HCT116 (cell line): Measurements from ENCODE around the gene GPR78. TPM values are rescaled to one million over a fixed set of nuclear protein-coding genes. Genes with fewer than 3 reads are reported as not detected.

ENCODE experiments used
- ATAC-seq: fragments of 200-7000 bp; cut with Tn5 transposase; 2 replicates; pipeline ENCODE4 v1.9.1; 2020; ENCODE audit warnings: mild to moderate bottlenecking, moderate library complexity
- BruUV-seq: library from RNA; stranded (reverse); fragments of 400-500 nt; replicated peaks from 2 replicates; lab custom pipeline; 2021; lab: Mats Ljungman, UMichigan
- CTCF ChIA-PET: fragments of 300-600 bp; sonication (Branson Sonifier 250); formaldehyde crosslinking; loops from one replicate; lab custom pipeline; 2021; ENCODE audit warnings: antibody characterized with exemption; lab: Charles Lee
- POLR2A ChIA-PET: fragments of 300-600, 350-600 bp; sonication (Branson Sonifier 250); formaldehyde crosslinking; loops from one replicate; lab custom pipeline; 2021; ENCODE audit warnings: antibody characterized with exemption; lab: Charles Lee
- RAD21 ChIA-PET, 2 experiments: fragments of 300-600 bp; sonication (Branson Sonifier 250); formaldehyde crosslinking; loops; one replicate each; lab custom pipeline; 2023; ENCODE audit warnings: low total read pairs in 2 of 2; ENCODE audit not compliant: uncharacterized antibody in 2 of 2, unreplicated experiment in 2 of 2, low non-redundant PET in 1 of 2; lab: Charles Lee
- DNase-seq: peaks from one replicate; pipeline ENCODE4 v3.0.0-alpha.2; 2010; ENCODE audit warnings: low read depth, low spot score
- H2AFZ ChIP-seq: fragments of 200-600 bp; shearing (Covaris generic), sonication (generic); 2 replicates; pipeline ENCODE4 v1.6.1; 2017; ENCODE audit warnings: low read depth, mixed run types, mixed read lengths, antibody characterized with exemption, low read length; ENCODE audit not compliant: poor library complexity, severe bottlenecking
- H3K27ac ChIP-seq: 2 replicates; pipeline ENCODE4 v1.5.1; 2012; ENCODE audit warnings: low read depth, low read length
- H3K27me3 ChIP-seq: fragments of 200-600 bp; sonication (generic); 2 replicates; pipeline ENCODE4 v1.6.1; 2016; ENCODE audit warnings: mixed run types, low read length, mixed read lengths; ENCODE audit not compliant: insufficient read depth
- H3K36me3 ChIP-seq, 2 experiments: fragments of 200-500 bp in 1 of 2; fragments of 200-600 bp in 1 of 2; sonication (Bioruptor generic) in 1 of 2; sonication (generic) in 1 of 2; 2 replicates each; pipeline versions ENCODE4 v1.5.1 to v1.6.1; 2014 to 2016; ENCODE audit warnings: low read length in 2 of 2, inconsistent platforms in 1 of 2, mixed read lengths in 1 of 2, mixed run types in 1 of 2; ENCODE audit not compliant: insufficient read depth in 2 of 2, control insufficient read depth in 1 of 2
- H3K4me1 ChIP-seq, 2 experiments: fragments of 200-600 bp in 1 of 2; sonication (generic) in 1 of 2; 2 replicates each; pipeline versions ENCODE4 v1.5.1 to v1.6.1; 2012 to 2017; ENCODE audit warnings: low read length in 2 of 2, inconsistent platforms in 1 of 2, mild to moderate bottlenecking in 1 of 2, mixed read lengths in 1 of 2, mixed run types in 1 of 2, moderate library complexity in 1 of 2; ENCODE audit not compliant: insufficient read depth in 2 of 2, control insufficient read depth in 1 of 2
- H3K4me2 ChIP-seq: fragments of 200-600 bp; sonication (generic); 2 replicates; pipeline ENCODE4 v1.6.1; 2017; ENCODE audit warnings: mixed run types, low read length, mixed read lengths
- H3K4me3 ChIP-seq, 2 experiments: fragments of 200-600 bp in 1 of 2; sonication (generic) in 1 of 2; replicated peaks in 1 of 2; 2 replicates each; pipeline ENCODE4 v1.5.1; 2011 to 2016; ENCODE audit warnings: low read length in 2 of 2, control low read depth in 1 of 2, low read depth in 1 of 2, mild to moderate bottlenecking in 1 of 2, mixed read lengths in 1 of 2, mixed run types in 1 of 2
- H3K79me2 ChIP-seq: fragments of 200-600 bp; sonication (generic); 2 replicates; pipeline ENCODE4 v1.6.1; 2017; ENCODE audit warnings: mild to moderate bottlenecking, mixed run types, low read length, moderate library complexity, mixed read lengths; ENCODE audit not compliant: insufficient read depth
- H3K9ac ChIP-seq: fragments of 200-600 bp; sonication (generic); 2 replicates; pipeline ENCODE4 v1.6.1; 2016; ENCODE audit warnings: low read length, mixed read lengths
- H3K9me2 ChIP-seq: fragments of 200-600 bp; sonication (generic), shearing (Covaris generic); 2 replicates; pipeline ENCODE4 v1.6.1; 2017; ENCODE audit warnings: mixed run types, mild to moderate bottlenecking, moderate library complexity; ENCODE audit not compliant: insufficient read depth
- H3K9me3 ChIP-seq, 2 experiments: fragments of 200-500 bp in 1 of 2; fragments of 200-600 bp in 1 of 2; sonication (Bioruptor generic) in 1 of 2; sonication (generic) in 1 of 2; 2 replicates each; pipeline ENCODE4 v1.6.1; 2014 to 2017; ENCODE audit warnings: low read length in 2 of 2, mixed read lengths in 2 of 2, inconsistent platforms in 1 of 2, low read depth in 1 of 2, mild to moderate bottlenecking in 1 of 2, mixed run types in 1 of 2, moderate library complexity in 1 of 2; ENCODE audit not compliant: control insufficient read depth in 1 of 2, insufficient read depth in 1 of 2
- H4K20me1 ChIP-seq: fragments of 200-600 bp; sonication (generic), shearing (Covaris generic); 2 replicates; pipeline ENCODE4 v1.6.1; 2017; ENCODE audit warnings: mixed run types, mild to moderate bottlenecking, moderate library complexity; ENCODE audit not compliant: insufficient read depth
- CEBPB ChIP-seq: IDR thresholded peaks from 2 replicates; pipeline ENCODE4 v1.6.1; 2012; ENCODE audit warnings: low read depth
- EZH2 ChIP-seq: fragments of 200-600 bp; sonication (generic); IDR thresholded peaks from 2 replicates; pipeline ENCODE4 v1.6.1; 2017; ENCODE audit warnings: antibody characterized with exemption, mixed run types
- JUND ChIP-seq: IDR thresholded peaks from 2 replicates; pipeline ENCODE4 v1.6.1; 2012
- SP1 ChIP-seq: IDR thresholded peaks from 2 replicates; pipeline ENCODE4 v1.6.1; 2012; ENCODE audit warnings: low read depth
- SRF ChIP-seq: IDR thresholded peaks from 2 replicates; pipeline ENCODE4 v1.6.1; 2012; ENCODE audit warnings: low read depth
- YY1 ChIP-seq: IDR thresholded peaks from 2 replicates; pipeline ENCODE4 v1.6.1; 2011; ENCODE audit warnings: low read length, low read depth, moderate library complexity, mild to moderate bottlenecking; ENCODE audit not compliant: insufficient replicate concordance; ENCODE audit errors: extremely low read depth
- ZNF274 ChIP-seq: fragments of 200-500 bp; sonication (Bioruptor generic); IDR thresholded peaks from 2 replicates; pipeline ENCODE4 v1.6.1; 2014; ENCODE audit warnings: mild to moderate bottlenecking, low read depth, low read length, inconsistent platforms
- intact Hi-C: fragments of 100-400 bp; cut with micrococcal nuclease; formaldehyde crosslinking; loops from 2 replicates; pipeline ENCODE4 v1.10.0; 2022
- total RNA-seq: library from RNA; stranded (reverse); gene quantifications from one replicate; pipeline ENCODE4 v1.2.1, GENCODE V29; 2021; ENCODE audit not compliant: unreplicated experiment
- TF ChIP-seq, protein P1 (sequence below), 3 experiments: fragments of 200-600 bp in 1 of 3; sonication (generic) in 1 of 3; IDR thresholded peaks in 2 of 3; conservative IDR thresholded peaks in 1 of 3; 2 replicates each; pipeline ENCODE4 v1.5.1; 2012 to 2017; ENCODE audit warnings: low read depth in 2 of 3, low read length in 2 of 3, antibody characterized with exemption in 1 of 3, borderline replicate concordance in 1 of 3, control low read depth in 1 of 3, mild to moderate bottlenecking in 1 of 3, mixed read lengths in 1 of 3, mixed run types in 1 of 3, moderate library complexity in 1 of 3; ENCODE audit not compliant: insufficient read depth in 1 of 3

The GPR78 gene
- total RNA-seq, 1 experiment from 2014 or later: not detected

DNA sequence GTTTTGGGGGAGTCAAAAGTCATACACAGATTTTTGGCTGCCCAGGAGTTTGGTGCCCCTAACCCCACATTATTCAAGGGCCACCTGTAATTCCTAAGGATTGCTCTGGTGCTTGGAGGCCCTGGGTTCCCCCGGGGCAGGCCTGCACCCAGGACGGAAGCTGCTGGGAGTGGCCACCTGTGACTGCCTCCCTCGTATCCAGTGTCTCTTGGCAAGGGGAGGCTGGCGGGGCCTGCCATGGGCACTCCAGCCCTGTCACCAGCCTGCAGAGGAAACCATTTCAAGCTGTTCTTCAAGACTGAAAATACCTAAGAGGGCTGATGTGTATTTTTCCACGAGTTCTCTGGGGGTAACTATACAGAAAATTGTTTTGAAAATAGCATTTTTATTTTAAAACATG lies 24.5 kb upstream of the GPR78 start:
- Histone ChIP-seq H3K4me1 (peaks cover 0 to 5% of the 10 kb centered on the region in 2 experiments; a peak in 1 of 4 replicates), H3K4me3 (no peak overlapping the region), H3K27ac (no peak overlapping the region), H3K9me2 (no peaks in the 10 kb centered on the region), H3K9ac (no peak overlapping the region), H3K4me2 (no peak overlapping the region), H3K9me3 (no peaks in the 10 kb centered on the region), H3K79me2 (no peaks in the 10 kb centered on the region), H4K20me1 (no peaks in the 10 kb centered on the region), H3K36me3 (no peaks in the 10 kb centered on the region), H2AFZ (no peak overlapping the region), H3K27me3 (0 out of 2 replicates have a peak, but pooled peaks cover 2% of the 10 kb centered on the region)
- POLR2A ChIA-PET: no interaction called here
- RAD21 ChIA-PET: no interaction called here
- TF ChIP-seq YY1 (no peak), JUND (no peak), CEBPB (no peak), EZH2 (no peak), SP1 (no peak), SRF (no peak), ZNF274 (no peak)
- TF ChIP-seq, protein P1, sequence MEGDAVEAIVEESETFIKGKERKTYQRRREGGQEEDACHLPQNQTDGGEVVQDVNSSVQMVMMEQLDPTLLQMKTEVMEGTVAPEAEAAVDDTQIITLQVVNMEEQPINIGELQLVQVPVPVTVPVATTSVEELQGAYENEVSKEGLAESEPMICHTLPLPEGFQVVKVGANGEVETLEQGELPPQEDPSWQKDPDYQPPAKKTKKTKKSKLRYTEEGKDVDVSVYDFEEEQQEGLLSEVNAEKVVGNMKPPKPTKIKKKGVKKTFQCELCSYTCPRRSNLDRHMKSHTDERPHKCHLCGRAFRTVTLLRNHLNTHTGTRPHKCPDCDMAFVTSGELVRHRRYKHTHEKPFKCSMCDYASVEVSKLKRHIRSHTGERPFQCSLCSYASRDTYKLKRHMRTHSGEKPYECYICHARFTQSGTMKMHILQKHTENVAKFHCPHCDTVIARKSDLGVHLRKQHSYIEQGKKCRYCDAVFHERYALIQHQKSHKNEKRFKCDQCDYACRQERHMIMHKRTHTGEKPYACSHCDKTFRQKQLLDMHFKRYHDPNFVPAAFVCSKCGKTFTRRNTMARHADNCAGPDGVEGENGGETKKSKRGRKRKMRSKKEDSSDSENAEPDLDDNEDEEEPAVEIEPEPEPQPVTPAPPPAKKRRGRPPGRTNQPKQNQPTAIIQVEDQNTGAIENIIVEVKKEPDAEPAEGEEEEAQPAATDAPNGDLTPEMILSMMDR (IDR thresholded peaks at IDR 0.05 in 2 of 3, conservative IDR thresholded peaks at IDR 0.05 in 1 of 3; ENCODE audit: borderline replicate concordance in 1 of 3, insufficient read depth in 1 of 3, low read depth in 2 of 3, low read length in 2 of 3): no peak
- BruUV-seq: no TSS peak
- CTCF ChIA-PET: no interaction called here
- intact Hi-C loops: no loop called here
- DNase-seq: no peak
- no peak for ATAC-seq
